Activated CD8-positive, alpha-beta memory T cell treated with anti-CD3 and anti-CD28 coated beads, Interleukin-2, amount 50 U/mL, for 1 hour (primary cell): ENCODE results near the gene CTBP2.

Experiments
- DNase-seq: peaks from one replicate; pipeline ENCODE4 v3.0.0-alpha.2; 2020; ENCODE audit errors: extremely low read depth

CTBP2 gene

DNA sequence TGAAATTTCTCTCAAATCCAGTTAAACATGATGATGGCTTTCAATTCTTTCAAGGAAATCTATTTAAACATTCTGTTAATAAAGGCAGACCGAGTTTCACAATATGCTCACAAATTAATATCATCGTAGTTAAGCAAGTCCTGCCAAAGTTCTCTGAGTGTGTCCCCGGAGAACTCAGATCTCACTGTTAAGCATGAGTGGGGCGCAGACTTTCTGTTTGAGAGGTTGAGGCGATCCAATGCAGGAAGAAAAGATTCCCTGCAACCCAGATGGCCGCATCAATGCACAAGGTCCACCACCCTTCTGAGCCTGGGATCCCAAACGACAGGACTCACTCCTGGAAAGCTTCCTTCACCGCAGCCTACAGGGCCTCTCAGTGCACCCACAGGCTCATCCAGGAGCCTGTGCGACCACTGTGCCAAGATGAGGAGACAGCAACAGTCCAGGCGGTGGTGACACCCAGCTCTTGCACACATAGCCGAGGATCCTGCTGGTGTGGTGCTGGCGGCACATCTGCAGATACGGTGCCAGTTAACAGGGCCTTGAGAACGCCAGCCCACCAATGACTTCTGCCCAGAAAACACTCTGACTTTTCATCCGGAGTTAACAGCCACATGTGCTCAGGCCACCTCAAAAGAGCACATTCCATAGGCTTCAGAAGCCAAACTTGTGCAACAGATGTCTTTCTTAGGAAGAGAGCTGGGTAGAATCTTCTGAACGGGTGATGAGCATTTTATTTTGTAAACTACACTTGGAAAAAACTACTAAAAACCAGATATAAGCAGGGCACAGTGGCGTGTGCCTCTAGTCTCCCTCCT, 116.3 kb downstream of the CTBP2 start:
- no peak for DNase-seq

DNA sequence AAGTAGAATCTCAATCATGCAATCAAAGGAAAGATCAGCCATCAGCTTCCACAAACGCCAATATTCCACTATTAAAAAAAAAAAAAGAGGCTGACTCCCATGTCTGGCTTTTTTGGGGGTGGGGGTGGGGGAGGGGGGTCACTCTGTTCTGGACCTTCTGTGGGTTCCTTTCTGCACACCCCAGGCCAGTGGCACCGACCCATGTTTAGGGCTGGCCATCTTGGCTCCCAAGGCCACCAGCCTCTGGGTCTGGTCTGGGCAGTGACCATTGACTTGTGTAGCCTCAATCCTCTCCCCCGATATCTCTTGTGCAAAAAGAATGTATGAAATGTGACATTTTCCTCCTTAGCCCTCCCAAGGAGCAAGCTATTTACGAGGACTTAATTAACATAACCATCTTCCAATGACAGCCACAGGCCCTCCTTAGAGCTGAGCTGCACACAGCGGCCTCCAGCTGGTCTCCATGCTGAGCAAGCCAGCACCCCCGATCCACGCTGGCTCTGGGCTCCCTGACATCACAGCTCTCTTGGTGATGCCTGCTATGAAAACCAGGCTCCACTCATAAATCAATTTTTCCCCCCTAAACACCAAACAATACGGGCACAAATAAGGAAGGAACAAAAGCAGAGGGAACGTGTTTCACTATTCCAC, 118.4 kb downstream of the CTBP2 start:
- DNase-seq, result no peak

DNA sequence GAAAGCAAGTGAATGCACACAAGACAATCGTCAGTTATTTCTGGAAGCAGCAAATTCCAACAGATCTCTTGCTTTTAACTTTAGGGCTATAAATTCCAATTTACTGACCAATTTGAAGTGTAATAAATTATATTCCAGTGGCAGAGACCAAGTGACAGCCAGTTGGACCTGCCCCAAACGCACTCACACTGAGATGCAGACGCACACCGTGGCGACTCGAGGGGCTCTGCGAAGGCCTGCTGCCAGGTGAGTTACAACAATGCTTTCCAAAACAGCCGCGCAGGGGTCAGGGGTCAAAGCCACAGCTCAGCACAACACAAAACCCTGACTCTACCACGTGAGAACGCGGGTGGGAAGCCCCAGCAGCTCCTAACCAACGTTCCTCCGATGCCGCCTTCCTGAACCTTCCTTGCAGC, 121.0 kb downstream of the CTBP2 start:
- no peak for DNase-seq

GRCh38 chr10:125038637-125039036, 121.7 kb downstream of the CTBP2 start:
- no peak for DNase-seq

DNA sequence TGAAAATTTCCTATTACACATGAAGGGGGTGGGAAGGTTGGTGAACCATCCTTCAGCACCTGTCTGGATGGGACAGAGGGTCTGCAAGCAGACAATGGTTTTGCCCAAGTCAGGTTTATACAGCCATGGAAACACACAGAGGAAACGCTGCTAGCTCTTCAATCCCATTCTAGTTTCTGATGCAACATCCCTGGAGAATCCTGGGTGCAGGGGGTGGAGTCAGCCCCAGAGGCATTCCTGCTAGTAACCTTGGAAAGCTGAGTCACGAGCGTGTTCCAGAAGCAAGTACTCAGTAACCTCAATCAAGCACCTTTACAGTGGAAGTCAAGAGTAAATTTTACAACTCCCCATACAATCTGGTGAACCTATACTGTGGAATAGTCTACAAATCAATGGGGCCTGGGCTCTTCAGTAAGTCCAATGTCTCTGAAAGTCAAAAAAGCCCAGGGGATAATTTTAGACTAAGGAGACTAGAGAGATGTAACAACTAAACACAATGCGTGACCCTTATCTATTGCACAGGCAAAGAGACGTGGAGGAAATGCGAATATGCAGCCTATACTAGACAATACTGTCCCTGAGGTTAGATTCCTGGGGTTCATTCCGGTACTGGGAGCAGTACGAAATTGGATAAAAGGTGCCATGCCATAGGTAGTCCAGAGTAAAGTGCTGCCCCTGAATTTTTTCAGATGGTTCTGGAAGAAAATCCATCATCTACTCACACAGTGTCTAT, 123.1 kb downstream of the CTBP2 start:
- DNase-seq, result no peak

DNA sequence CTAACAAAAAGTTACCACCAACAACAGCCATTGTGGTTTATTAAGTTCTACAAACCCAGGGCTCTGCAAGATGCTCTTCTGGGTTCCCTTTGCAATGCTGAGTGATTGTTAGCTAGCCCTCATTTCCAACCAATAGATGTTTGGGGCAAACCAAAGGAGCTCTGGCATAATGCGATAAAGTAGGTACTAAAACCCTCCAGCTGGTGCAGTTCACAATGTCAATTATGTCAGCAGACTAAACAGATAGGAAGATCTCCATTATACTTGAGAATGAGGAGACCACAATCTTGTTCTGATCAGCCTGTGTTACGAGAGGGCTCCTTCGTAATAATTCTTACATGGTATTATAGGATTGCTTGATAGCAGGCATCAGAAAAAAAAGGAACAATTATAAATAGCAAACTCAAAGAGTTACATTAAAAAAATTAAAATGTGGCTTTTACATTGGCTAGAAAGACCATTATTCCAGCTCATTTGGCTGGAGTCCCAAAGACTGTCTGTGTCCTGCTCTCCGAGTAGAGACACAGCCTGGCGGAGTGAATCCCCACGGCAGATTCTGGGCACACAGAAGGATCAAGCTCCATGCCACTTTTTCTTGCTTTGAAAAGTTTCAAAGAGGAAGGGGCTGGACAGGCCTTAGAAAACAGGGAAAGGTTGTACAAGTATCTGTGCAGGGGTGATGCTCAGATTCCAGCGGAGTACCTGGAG, 124.6 kb downstream of the CTBP2 start:
- no peak for DNase-seq

GRCh38 chr10:125035136-125035535, 125.2 kb downstream of the CTBP2 start:
- no peak for DNase-seq

DNA sequence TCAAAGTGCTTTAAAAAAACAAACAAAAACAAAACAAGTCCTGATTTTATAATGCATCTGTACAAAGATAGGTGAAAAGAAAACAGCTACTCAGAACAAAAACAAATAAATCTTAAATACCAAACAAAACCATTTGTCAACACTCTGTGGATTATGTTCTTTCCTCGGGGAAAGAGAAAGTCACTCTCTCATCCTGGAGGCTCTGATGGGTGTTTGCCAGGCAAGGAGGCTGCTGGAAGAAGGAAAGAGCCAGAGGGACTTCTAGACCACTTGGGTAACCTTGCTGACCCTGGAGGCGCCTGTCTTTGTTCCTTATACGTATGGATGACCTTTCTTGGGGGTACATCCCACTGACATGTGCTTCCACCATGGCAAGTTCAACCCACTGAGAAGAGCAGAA, 125.7 kb downstream of the CTBP2 start:
- DNase-seq, result no peak

- no peak for DNase-seq
Observed at GRCh38 chr10:125033146-125033924, 127.0 kb downstream of the CTBP2 start.

- no peak for DNase-seq
Observed at GRCh38 chr10:125032474-125033020, 127.8 kb downstream of the CTBP2 start.

GRCh38 chr10:125030567-125031197, 129.7 kb downstream of the CTBP2 start:
- DNase-seq, result no peak

GRCh38 chr10:125029584-125030242, 130.7 kb downstream of the CTBP2 start:
- no peak for DNase-seq

DNA sequence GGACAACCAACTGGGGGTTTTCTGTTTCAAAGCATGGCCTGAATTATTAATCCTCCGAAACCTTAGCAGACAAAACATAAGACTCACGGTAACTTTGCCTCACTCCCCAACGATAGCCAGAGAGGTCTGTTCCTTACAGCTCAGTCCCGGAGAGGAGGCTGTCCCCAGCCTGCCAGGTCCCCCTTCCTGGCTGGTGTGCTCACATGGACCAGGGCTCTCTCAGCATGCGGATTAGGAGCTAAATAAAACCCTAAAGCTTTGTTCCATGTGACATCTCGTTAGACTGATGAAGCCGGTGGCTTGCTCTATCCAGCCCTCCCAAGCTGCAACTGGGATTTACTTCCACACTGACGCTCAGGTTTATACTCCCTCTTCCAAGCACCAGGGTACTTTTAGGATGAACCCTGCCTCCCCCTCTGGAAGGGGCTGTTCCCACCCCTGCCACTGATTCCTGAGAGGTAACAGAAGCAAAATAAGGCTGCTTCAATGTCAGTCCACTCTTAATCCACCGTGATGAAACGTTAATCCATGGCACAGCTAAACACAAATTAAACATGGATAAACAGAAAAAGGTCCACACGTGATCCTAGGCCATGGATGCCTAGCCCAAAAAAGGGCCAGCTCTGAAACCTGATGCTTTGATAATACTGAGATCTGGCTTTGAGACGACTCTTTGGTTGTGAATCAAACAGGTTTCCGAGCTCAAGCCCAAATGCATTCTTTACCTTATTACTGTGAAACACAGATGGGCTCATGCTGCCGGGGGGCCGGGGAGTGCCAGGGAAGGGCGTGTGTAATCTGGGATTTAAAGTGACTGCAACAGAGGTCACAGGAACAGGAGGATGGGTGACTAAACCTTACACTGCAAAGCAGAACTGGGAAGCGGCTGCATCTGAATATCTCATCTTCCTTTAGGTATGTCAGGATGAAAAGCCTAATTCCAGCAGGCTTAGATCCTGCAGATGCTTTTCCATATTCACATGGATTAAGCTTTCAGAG, 132.2 kb downstream of the CTBP2 start:
- DNase-seq, result no peak

- DNase-seq, result no peak
Observed at GRCh38 chr10:125026974-125027735, 133.2 kb downstream of the CTBP2 start.

DNA sequence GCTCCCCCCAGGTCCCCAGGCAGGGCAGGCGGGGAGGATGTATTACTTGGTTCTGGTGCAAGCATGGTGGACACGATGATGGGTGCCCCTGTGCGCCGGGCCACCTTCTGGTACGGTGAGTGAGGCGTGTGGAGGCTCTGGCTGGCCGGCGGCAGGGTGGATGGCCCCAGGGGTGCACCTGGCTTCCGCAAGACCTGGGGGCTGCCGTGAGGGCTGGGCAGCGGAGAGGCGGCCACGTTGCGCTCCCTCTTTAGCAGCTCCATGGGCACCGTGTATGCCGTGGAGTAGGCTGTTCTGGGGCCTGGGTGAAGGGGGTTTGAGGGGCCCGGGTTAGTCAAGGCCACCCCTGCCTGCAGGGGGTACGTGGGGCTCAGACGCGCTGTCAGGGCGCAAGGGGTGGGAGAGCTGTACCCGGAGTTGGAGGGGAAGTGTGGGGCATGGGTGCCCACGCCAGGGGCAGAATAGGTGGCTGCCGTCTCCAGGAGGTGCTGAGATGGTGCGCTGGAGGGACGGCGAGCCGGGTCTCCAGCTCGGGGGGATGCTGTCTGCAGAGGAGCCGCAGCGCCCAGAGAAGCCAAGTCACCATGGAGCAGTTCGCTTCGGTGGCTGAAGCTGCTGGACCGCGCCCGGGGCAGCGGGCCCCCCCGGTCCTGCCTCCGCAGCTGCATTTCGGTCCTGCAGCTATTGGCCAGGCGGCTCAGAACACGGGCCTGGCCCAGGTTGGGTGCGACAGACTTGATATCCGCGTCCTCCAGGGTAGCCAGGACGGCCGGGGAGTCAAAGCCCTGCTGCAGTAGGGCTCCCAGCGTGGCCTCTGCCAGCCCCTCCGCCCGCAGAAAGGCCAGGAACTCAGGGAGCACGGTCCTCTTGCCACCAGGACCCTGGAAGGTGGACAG, 134.1 kb downstream of the CTBP2 start:
- DNase-seq, result no peak

GRCh38 chr10:125025341-125025740, 135.0 kb downstream of the CTBP2 start:
- DNase-seq, result no peak
